ENCODE results near the gene SBNO2.

The SBNO2 gene

DNA sequence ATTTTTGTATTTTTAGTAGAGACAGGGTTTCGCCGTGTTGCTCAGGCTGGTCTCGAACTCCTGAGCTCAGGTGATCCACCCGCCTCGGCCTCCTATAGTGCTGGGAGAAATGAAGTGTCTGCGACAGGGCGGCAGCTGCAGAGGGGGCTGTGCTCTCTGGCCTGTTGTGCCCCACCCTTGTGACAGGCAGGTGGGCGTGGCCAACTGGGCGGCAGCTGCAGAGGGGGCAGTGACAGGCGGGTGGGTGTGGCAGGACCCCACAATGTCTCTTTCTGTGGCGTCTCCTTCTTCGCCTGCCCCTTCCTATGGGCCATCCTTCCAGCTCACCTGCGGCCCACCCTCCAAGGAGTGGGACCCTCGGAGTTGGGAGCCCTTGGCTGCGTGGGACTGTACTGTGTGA, 43.3 kb upstream of the SBNO2 start:
- H3K36me3 ChIP-seq (replicated peaks; ENCODE audit: insufficient read depth, low read length): no peaks in the 10 kb centered on the region
- peaks cover 3% of the 10 kb centered on the region; the same call in 1 of the 2 replicates for H4K20me1 ChIP-seq (ENCODE audit: insufficient read depth, low read length)
- peaks cover 64% of the 10 kb centered on the region for H3K79me2 ChIP-seq (ENCODE audit: low read length)
- no peak overlapping the region for H3K4me3 ChIP-seq (ENCODE audit: low read length)
- no peaks in the 10 kb centered on the region for H3K27me3 ChIP-seq (replicated peaks; ENCODE audit: insufficient read depth, low read length)
- no peak overlapping the region for H2AFZ ChIP-seq (ENCODE audit: low read length)
- no peaks in the 10 kb centered on the region for H3K4me1 ChIP-seq (ENCODE audit: low read length)
- no peaks in the 10 kb centered on the region for H3K9me2 ChIP-seq (replicated peaks; ENCODE audit: insufficient read depth, low read length)
- DNase-seq: no peak
- H3K9me3 ChIP-seq (replicated peaks; ENCODE audit: insufficient read depth, low read length): no peaks in the 10 kb centered on the region
- H3F3A ChIP-seq (ENCODE audit: insufficient read depth, low read length): no peaks in the 10 kb centered on the region
- TF ChIP-seq EZH2 (optimal IDR thresholded peaks at IDR 0.05; ENCODE audit: low read depth, low read length): no peak
- no peak for TF ChIP-seq CTCF (IDR thresholded peaks at IDR 0.05; ENCODE audit: low read length)
- TF ChIP-seq EZH2phosphoT487 (IDR thresholded peaks at IDR 0.05; ENCODE audit: low read length): no peak
- no peak overlapping the region for H3K27ac ChIP-seq (ENCODE audit: low read length)
- H3K9ac ChIP-seq (ENCODE audit: low read length): no peak overlapping the region
- no peak overlapping the region for H3K4me2 ChIP-seq (ENCODE audit: low read depth, low read length)

DNA sequence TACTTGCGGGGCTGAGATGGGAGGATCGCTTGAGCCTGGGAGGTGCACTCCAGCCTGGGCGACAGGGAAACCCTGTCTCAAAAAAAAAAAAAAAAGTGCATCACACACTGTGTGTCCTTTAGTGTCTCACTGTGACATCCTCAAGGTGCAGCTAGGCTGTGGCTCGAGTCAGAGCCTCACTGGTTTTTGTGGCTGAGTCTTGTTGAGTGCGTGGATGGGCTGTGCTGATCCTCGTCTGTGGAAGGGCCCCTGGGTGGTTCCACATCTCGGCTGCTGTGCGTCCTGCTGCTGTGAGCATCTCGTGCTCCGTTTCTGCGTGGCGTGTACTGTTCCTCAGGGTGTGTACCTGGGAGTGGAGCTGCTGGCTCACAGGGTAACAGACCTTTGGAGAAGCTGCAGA, 42.7 kb upstream of the SBNO2 start:
- no peak overlapping the region for H3K9ac ChIP-seq (ENCODE audit: low read length)
- H3K4me1 ChIP-seq (ENCODE audit: low read length): no peaks in the 10 kb centered on the region
- no peak overlapping the region for H3K4me3 ChIP-seq (ENCODE audit: low read length)
- peaks cover 3% of the 10 kb centered on the region; the same call in 1 of the 2 replicates for H4K20me1 ChIP-seq (ENCODE audit: insufficient read depth, low read length)
- H3K9me2 ChIP-seq (replicated peaks; ENCODE audit: insufficient read depth, low read length): no peaks in the 10 kb centered on the region
- no peak overlapping the region for H3K27ac ChIP-seq (ENCODE audit: low read length)
- no peaks in the 10 kb centered on the region for H3F3A ChIP-seq (ENCODE audit: insufficient read depth, low read length)
- no peaks in the 10 kb centered on the region for H3K36me3 ChIP-seq (replicated peaks; ENCODE audit: insufficient read depth, low read length)
- no peak overlapping the region for H2AFZ ChIP-seq (ENCODE audit: low read length)
- no peaks in the 10 kb centered on the region for H3K9me3 ChIP-seq (replicated peaks; ENCODE audit: insufficient read depth, low read length)
- H3K4me2 ChIP-seq (ENCODE audit: low read depth, low read length): no peak overlapping the region
- H3K27me3 ChIP-seq (replicated peaks; ENCODE audit: insufficient read depth, low read length): no peaks in the 10 kb centered on the region
- H3K79me2 ChIP-seq (ENCODE audit: low read length): peaks cover 70% of the 10 kb centered on the region
- TF ChIP-seq EZH2 (optimal IDR thresholded peaks at IDR 0.05; ENCODE audit: low read depth, low read length) (no peak), CTCF (IDR thresholded peaks at IDR 0.05; ENCODE audit: low read length) (no peak), EZH2phosphoT487 (IDR thresholded peaks at IDR 0.05; ENCODE audit: low read length) (no peak)
- DNase-seq: no peak

DNA sequence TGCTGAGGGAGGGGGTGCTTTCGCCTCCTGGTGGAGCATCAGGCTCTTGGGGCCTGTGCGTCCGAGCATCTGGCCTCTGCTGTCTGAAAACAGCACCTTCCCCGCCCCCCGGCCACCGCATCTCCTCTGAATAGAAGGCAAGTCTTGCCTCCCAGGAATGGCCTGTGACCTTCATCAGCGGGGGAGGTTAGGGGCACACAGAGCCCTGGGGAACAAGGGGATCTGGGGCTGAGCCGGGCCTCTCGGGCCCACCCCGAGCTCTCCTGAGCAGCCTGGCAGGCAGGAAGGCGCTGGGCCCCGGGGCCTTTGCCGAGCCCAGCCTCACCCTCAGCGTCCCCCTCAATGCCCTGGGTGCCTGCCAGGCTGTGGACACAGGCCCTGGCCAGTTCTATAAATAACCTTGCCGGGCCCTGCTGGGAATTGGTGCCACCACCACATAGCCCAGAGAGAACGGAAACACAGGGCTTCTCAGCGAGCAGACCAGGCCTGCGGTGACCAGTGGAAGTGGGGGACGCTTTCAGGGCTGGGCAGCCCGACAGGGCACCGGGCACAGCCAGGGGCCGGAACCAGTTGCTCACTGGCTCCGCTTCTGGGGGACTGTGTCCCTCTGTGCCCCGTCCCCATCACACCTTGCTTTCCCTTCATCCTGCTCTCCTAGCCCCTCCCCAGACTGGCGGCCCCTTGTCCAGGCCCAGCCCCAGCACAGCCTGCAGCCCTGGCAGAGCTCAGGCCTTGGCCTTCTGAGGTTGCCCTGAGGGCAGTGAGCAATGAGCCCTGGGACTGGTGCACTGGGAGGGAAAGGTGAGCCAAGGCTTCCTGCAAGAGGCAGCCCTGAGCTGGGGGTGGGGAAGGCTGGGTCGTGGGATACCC, 41.0 kb upstream of the SBNO2 start:
- H3K4me1 ChIP-seq (ENCODE audit: low read length): no peaks in the 10 kb centered on the region
- H3K36me3 ChIP-seq (replicated peaks; ENCODE audit: insufficient read depth, low read length): no peaks in the 10 kb centered on the region; the same call in 1 of the 2 replicates
- no peaks in the 10 kb centered on the region for H3F3A ChIP-seq (ENCODE audit: insufficient read depth, low read length)
- peaks cover 3% of the 10 kb centered on the region; the same call in 1 of the 2 replicates for H4K20me1 ChIP-seq (ENCODE audit: insufficient read depth, low read length)
- H3K9me2 ChIP-seq (replicated peaks; ENCODE audit: insufficient read depth, low read length): no peaks in the 10 kb centered on the region
- H2AFZ ChIP-seq (ENCODE audit: low read length): no peak overlapping the region
- H3K27me3 ChIP-seq (replicated peaks; ENCODE audit: insufficient read depth, low read length): no peaks in the 10 kb centered on the region
- no peak overlapping the region for H3K9ac ChIP-seq (ENCODE audit: low read length)
- H3K79me2 ChIP-seq (ENCODE audit: low read length): peaks cover 87% of the 10 kb centered on the region
- DNase-seq: no peak
- no peak overlapping the region for H3K4me3 ChIP-seq (ENCODE audit: low read length)
- no peaks in the 10 kb centered on the region for H3K9me3 ChIP-seq (replicated peaks; ENCODE audit: insufficient read depth, low read length)
- H3K4me2 ChIP-seq (ENCODE audit: low read depth, low read length): no peak overlapping the region
- no peak for TF ChIP-seq CTCF (IDR thresholded peaks at IDR 0.05; ENCODE audit: low read length)
- TF ChIP-seq EZH2phosphoT487 (IDR thresholded peaks at IDR 0.05; ENCODE audit: low read length): no peak
- no peak for TF ChIP-seq EZH2 (optimal IDR thresholded peaks at IDR 0.05; ENCODE audit: low read depth, low read length)
- H3K27ac ChIP-seq (ENCODE audit: low read length): no peak overlapping the region
